Measurements from ENCODE around the gene RPL13. TPM values are rescaled to one million over a fixed set of nuclear protein-coding genes. Genes with fewer than 3 reads are reported as not detected.

RPL13 gene
- total and polyA plus RNA-seq, 2 of the 13 experiments (the other 11 are each of a cell fraction or from before 2014, with no cell fraction given) = 2,988 to 4,411 TPM

- TF ChIP-seq AKNA (CRISPR knock-in tag; IDR thresholded peaks at IDR 0.05; ENCODE audit: borderline replicate concordance) (no peak), ARNT (IDR thresholded peaks at IDR 0.05) (no peak), KAT7 (CRISPR knock-in tag; IDR thresholded peaks at IDR 0.05; ENCODE audit: borderline replicate concordance) (0 out of 2 replicates have a peak, but pooled peaks have one; percentile 24), SNAPC5 (CRISPR knock-in tag; IDR thresholded peaks at IDR 0.05; ENCODE audit: borderline replicate concordance) (no peak), EHMT2 (IDR thresholded peaks at IDR 0.05; ENCODE audit: borderline replicate concordance, low read depth, low read length) (no peak), ESRRA (CRISPR knock-in tag; IDR thresholded peaks at IDR 0.05; ENCODE audit: low read depth) (peak; percentile 91), ZNF510 (CRISPR knock-in tag; IDR thresholded peaks at IDR 0.05; ENCODE audit: low read depth) (0 out of 2 replicates have a peak, but pooled peaks have one; percentile 60), HMGXB3 (CRISPR knock-in tag; IDR thresholded peaks at IDR 0.05; ENCODE audit: borderline replicate concordance) (0 out of 2 replicates have a peak, but pooled peaks have one; percentile 35), CENPT (CRISPR knock-in tag; IDR thresholded peaks at IDR 0.05; ENCODE audit: low read depth) (no peak), ZNF431 (CRISPR knock-in tag; IDR thresholded peaks at IDR 0.05; ENCODE audit: borderline replicate concordance, low read depth) (peak; percentile 88; the same call in 1 of the 2 replicates), TFDP1 (CRISPR knock-in tag; IDR thresholded peaks at IDR 0.05; ENCODE audit: borderline replicate concordance) (peak; percentile 53; the same call in 1 of the 2 replicates), DMAP1 (CRISPR knock-in tag; IDR thresholded peaks at IDR 0.05) (peak; percentile 92), FOXP4 (CRISPR knock-in tag; IDR thresholded peaks at IDR 0.05) (peak; percentile 42; the same call in 1 of the 2 replicates), HNF4G (IDR thresholded peaks at IDR 0.05; ENCODE audit: borderline replicate concordance, low read depth, low read length) (peak; percentile 97), HNF4G (CRISPR knock-in tag; IDR thresholded peaks at IDR 0.05; ENCODE audit: borderline replicate concordance, low read depth) (peak; percentile 91)
Observed at GRCh38 chr16:89572485-89573205, 12.2 kb downstream of the RPL13 start (continued).
